ENCODE data around the gene BOD1L1. TPM values are rescaled to one million over a fixed set of nuclear protein-coding genes. Genes with fewer than 3 reads are reported as not detected.

The BOD1L1 gene
- total and polyA plus RNA-seq, 2 of the 8 experiments (the other 6 are each of a cell fraction or from before 2014, with no cell fraction given) = 6.8 to 39.3 TPM

DNA sequence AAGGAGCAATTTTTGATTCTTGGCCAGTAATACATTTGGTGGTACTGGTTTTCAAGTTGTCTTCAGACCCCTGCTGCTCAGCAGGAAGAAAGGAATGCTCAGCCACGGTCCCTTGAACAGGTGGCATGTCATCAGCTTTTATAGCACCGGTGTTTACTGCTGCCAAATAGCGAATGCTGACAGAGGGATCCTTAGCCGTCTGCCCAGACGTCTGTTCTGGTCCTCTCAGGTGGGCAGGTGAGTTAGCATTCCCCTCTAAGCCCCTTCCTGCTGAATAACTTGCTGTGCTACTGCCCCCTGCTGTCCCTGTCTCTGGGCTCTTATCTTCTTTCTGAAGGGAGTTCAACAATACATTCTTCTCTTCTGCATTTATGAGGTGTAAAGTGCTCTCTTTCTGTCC lies 28.4 kb downstream of the BOD1L1 start:
- Histone ChIP-seq H3K23me2 (ENCODE audit: low read depth, low read length) (no peaks in the 10 kb centered on the region), H4K91ac (replicated peaks; ENCODE audit: insufficient read length, low read length) (no peak overlapping the region), H2AK5ac (ENCODE audit: low read depth, low read length) (no peak overlapping the region), H3K79me1 (ENCODE audit: low read depth, low read length) (no peaks in the 10 kb centered on the region), H3K56ac (replicated peaks; ENCODE audit: insufficient read length, low read depth, low read length) (no peak overlapping the region), H2BK5ac (ENCODE audit: low read depth, low read length) (0 out of 2 replicates have a peak overlapping the region, but pooled peaks have one; percentile 8), H2BK12ac (ENCODE audit: low read depth, low read length) (no peak overlapping the region), H3K79me2 (ENCODE audit: control insufficient read depth in 1 of 2, insufficient read depth in 2 of 2, low read length in 2 of 2) (no peaks in the 10 kb centered on the region), H3K27ac (ENCODE audit: low read depth, low read length) (no peak overlapping the region), H3K9me3 (ENCODE audit: insufficient read depth in 2 of 2, low read depth in 1 of 2, low read length in 1 of 2) (no peaks in the 10 kb centered on the region), H2AFZ (ENCODE audit: low read length) (no peak overlapping the region), H2BK15ac (ENCODE audit: low read length) (no peak overlapping the region), H4K20me1 (replicated peaks in 1 of 2; ENCODE audit: control insufficient read depth in 1 of 2, insufficient read depth in 2 of 2, low read length in 2 of 2) (peaks cover 3% of the 10 kb centered on the region in 2 experiments), H3K4me2 (ENCODE audit: insufficient read depth in 1 of 2, low read depth in 2 of 2, low read length in 2 of 2) (no peak overlapping the region), H3K4ac (replicated peaks; ENCODE audit: insufficient read length, low read depth, low read length) (no peak overlapping the region), H2BK120ac (replicated peaks; ENCODE audit: low read depth, low read length) (no peak overlapping the region), H3K27me3 (replicated peaks in 1 of 4; ENCODE audit: control insufficient read depth in 3 of 4, extremely low read depth in 1 of 4, insufficient read depth in 3 of 4, low read length in 3 of 4) (no peaks in the 10 kb centered on the region), H3K14ac (ENCODE audit: insufficient read length) (no peak overlapping the region), H3K4me1 (replicated peaks in 1 of 4; ENCODE audit: control insufficient read depth in 3 of 4, insufficient read depth in 4 of 4, low read length in 3 of 4) (no peaks in the 10 kb centered on the region), H4K8ac (ENCODE audit: extremely low read depth, insufficient read depth, low read length) (no peak overlapping the region), H3K36me3 (ENCODE audit: control insufficient read depth in 2 of 4, insufficient read depth in 4 of 4, low read length in 3 of 4) (peaks cover 7 to 65% (median 41%) of the 10 kb centered on the region in 4 experiments), H4K5ac (ENCODE audit: insufficient read length, low read depth, low read length) (no peak overlapping the region), H3K9ac (replicated peaks in 1 of 4; ENCODE audit: extremely low read depth in 1 of 4, low read depth in 3 of 4, low read length in 3 of 4) (no peak overlapping the region), H3K23ac (ENCODE audit: insufficient read length) (no peak overlapping the region), H3K18ac (ENCODE audit: extremely low read depth, low read length) (no peak overlapping the region), H3K4me3 (ENCODE audit: extremely low read depth in 1 of 4, insufficient read depth in 2 of 4, low read depth in 3 of 4, low read length in 4 of 4) (no peak overlapping the region), H2BK20ac (ENCODE audit: low read length) (no peak overlapping the region)
- CTCF ChIA-PET (ENCODE audit: partially characterized antibody) = interaction anchor here (1.1 to 2.4 kb wide), 3 partner anchors 13 to 232 kb away, joined by 3 to 7 read pairs (median 3); no protein-coding TSS in a partner anchor
- DNase-seq (ENCODE audit: low read depth in 1 of 2, low spot score in 2 of 2) (peak; percentile 17 to 62), FAIRE-seq (no peak)
- 81% methylated on average over 5 of the region's 5 CpGs; no CpG with 5 or more reads in 1 of the 2 experiments for WGBS, 2 experiments (ENCODE audit: extremely low coverage in 1 of 2, insufficient coverage in 1 of 2, insufficient read length in 1 of 2, insufficient replicate concordance in 2 of 2, low coverage in 1 of 2, low lambda C conversion rate in 2 of 2, missing lambda C conversion rate in 1 of 2)
- TF ChIP-seq CEBPB (IDR thresholded peaks at IDR 0.05; ENCODE audit: low read depth, low read length) (no peak), RBBP5 (IDR thresholded peaks at IDR 0.05; ENCODE audit: borderline replicate concordance, low read depth, low read length) (no peak), RAD21 (IDR thresholded peaks at IDR 0.05 in 1 of 2, conservative IDR thresholded peaks at IDR 0.05 in 1 of 2; ENCODE audit: low read depth in 2 of 2, low read length in 2 of 2) (peak; percentile 9 to 31; a peak in 3 of 4 replicates), GABPA (IDR thresholded peaks at IDR 0.05; ENCODE audit: borderline replicate concordance, insufficient read depth, low read length) (no peak), BRCA1 (IDR thresholded peaks at IDR 0.05; ENCODE audit: low read depth, low read length) (no peak), RFX5 (IDR thresholded peaks at IDR 0.05; ENCODE audit: borderline replicate concordance, low read depth, low read length) (no peak), EP300 (IDR thresholded peaks at IDR 0.05; ENCODE audit: borderline replicate concordance in 1 of 2, low read depth in 2 of 2, low read length in 2 of 2) (no peak)
- TF ChIP-seq, protein P1, sequence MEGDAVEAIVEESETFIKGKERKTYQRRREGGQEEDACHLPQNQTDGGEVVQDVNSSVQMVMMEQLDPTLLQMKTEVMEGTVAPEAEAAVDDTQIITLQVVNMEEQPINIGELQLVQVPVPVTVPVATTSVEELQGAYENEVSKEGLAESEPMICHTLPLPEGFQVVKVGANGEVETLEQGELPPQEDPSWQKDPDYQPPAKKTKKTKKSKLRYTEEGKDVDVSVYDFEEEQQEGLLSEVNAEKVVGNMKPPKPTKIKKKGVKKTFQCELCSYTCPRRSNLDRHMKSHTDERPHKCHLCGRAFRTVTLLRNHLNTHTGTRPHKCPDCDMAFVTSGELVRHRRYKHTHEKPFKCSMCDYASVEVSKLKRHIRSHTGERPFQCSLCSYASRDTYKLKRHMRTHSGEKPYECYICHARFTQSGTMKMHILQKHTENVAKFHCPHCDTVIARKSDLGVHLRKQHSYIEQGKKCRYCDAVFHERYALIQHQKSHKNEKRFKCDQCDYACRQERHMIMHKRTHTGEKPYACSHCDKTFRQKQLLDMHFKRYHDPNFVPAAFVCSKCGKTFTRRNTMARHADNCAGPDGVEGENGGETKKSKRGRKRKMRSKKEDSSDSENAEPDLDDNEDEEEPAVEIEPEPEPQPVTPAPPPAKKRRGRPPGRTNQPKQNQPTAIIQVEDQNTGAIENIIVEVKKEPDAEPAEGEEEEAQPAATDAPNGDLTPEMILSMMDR (IDR thresholded peaks at IDR 0.05; ENCODE audit: control extremely low read depth in 1 of 3, insufficient read depth in 1 of 3, low read depth in 1 of 3, low read length in 3 of 3) = peak in 2 of 3 experiments; percentile 5 to 49; a peak in 2 of 4 replicates
- POLR2A ChIA-PET (ENCODE audit: partially characterized antibody) = no interaction called here

All from H1 (cell line).